Measurements from ENCODE around the gene NFKBIZ.

Gene NFKBIZ, protein sequence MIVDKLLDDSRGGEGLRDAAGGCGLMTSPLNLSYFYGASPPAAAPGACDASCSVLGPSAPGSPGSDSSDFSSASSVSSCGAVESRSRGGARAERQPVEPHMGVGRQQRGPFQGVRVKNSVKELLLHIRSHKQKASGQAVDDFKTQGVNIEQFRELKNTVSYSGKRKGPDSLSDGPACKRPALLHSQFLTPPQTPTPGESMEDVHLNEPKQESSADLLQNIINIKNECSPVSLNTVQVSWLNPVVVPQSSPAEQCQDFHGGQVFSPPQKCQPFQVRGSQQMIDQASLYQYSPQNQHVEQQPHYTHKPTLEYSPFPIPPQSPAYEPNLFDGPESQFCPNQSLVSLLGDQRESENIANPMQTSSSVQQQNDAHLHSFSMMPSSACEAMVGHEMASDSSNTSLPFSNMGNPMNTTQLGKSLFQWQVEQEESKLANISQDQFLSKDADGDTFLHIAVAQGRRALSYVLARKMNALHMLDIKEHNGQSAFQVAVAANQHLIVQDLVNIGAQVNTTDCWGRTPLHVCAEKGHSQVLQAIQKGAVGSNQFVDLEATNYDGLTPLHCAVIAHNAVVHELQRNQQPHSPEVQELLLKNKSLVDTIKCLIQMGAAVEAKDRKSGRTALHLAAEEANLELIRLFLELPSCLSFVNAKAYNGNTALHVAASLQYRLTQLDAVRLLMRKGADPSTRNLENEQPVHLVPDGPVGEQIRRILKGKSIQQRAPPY

DNA sequence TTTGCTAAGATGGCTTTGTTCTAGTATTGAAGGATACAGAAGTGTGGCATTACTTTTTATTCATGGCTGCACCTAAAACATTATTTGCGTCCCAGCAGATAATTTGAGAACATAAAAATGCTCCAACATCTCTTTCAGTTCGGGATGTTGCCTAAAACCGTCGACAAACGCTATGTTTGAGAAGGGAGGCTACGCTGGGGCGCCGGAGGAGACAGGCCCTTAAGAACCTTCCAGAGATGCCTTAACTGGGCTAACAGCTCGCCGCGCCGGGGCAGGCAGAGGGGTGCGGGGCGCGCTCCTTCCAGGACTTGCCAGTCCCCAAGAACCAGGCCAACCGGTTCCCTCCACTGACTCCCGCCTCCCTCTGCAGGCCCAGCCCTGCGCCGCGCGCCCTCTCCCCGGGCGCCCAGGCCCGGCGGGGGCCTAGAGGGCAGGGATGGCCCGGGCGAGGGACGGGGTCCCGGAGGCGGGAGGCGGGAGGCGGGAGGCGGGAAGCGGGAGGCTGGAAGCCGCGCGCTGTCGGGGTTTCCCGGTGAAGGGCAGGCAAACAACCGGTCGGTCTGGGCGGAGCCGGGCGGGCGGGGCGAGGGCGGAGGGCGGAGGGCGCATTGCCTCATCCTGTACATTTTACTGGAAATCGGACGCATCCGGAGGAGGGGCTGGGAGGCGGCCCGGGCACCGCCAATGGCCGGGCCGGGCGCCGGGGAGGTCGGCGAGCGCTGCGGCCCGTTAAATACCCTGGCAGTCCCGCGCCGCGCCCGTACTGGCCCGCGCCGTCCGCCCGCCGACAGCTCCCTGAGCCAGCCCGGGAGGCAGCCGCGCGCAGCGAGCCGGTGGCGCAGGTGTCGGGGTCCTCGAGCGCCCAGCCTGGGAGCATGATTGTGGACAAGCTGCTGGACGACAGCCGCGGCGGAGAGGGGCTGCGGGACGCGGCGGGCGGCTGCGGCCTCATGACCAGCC is at the start of gene NFKBIZ:
NFKBIZ (plus strand) TSS at position 761 of the 960 bp plus-strand sequence; CDS start at position 876, 115 bp downstream.
- FAIRE-seq (peak; percentile 60), DNase-seq (ENCODE audit: insufficient read length, low spot score) (peak; percentile 67)

DNA sequence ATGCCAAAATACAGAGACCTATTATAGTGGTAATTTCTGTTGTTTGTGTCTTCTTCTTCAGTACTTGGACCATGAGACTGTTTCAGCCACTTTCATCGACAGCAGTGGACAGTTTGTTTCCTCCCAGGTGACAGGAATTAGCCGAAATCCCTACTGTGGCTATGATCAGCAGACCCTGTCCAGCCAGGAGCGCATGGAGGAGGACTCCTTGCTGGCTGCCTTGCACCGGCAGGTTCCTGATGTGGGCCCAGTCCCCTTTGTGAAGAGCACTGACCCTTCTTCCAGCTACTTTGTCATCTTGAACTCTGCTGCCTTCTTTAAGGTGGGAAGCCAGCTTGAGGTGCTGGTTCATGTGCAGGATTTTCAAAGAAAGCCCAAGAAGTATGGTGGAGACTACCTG is 48.1 kb upstream of the NFKBIZ start:
- DNase-seq (ENCODE audit: insufficient read length, low spot score) (no peak), FAIRE-seq (no peak)

DNA sequence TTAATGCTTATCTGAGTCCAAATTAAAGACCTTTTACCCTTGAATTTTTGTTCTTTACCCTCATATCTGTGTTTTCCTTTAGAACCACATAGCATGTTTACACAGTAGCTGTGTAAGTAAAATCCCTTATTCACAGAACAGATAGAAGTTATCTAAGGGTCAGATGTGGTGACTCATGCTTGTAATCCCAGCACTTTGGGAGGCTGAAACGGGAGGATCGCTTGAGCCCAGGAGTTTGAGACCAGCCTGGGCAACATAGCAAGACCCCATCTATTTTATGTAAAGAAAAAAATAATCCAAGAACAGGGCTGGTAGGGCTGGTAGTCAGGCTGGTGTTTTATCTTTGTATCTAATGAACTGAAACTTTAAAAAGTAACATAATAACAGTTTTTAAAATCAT is 47.1 kb upstream of the NFKBIZ start:
- FAIRE-seq (no peak), DNase-seq (ENCODE audit: insufficient read length, low spot score) (no peak)

DNA sequence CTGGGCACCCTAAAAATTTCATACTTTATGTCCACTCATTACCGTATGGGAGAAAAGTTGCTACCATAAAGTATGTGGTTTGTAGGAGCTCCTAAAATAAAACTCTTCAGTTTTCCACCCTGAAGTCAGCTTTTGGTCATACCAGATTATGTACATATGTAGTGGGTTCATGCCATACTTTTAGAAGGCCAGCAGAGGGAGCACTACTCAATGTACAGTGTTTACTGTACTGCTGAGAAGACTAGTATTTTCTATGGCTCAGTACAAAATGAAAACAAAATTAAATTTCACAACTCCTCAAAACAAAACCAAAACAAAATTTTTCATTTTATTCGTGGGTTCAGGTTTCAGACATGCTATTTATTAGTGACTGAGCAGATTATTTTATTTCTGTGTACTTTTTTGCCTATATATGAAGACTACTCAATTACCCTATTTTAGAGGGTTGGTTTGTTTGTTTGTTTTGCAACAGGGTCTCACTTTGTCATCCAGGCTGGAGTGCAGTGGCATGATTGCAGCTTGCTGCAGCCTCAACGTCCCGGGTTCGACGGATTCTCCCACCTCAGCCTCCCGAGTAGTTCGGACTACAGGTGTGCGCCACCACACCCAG is 46.0 kb upstream of the NFKBIZ start:
- FAIRE-seq (peak; percentile 97), DNase-seq (ENCODE audit: insufficient read length, low spot score) (no peak)

DNA sequence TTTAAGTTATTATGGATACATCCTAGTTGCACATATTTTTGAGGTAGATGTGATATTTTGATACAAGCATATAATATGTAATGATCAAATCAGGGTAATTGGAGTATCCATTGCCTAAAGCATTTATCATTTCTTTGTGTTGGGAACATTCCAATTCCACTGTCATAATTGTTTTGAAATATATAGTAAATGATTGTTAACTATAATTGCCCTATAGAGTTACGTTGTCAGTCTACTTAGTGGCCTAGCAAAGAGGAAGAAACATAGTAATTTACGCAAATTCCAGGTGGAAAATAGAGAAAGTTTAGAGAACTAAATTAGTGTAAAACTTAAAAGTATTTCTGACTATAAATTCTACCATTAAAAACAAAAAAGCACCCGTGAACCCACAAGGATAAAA is 45.4 kb upstream of the NFKBIZ start:
- FAIRE-seq (no peak), DNase-seq (ENCODE audit: insufficient read length, low spot score) (no peak)

DNA sequence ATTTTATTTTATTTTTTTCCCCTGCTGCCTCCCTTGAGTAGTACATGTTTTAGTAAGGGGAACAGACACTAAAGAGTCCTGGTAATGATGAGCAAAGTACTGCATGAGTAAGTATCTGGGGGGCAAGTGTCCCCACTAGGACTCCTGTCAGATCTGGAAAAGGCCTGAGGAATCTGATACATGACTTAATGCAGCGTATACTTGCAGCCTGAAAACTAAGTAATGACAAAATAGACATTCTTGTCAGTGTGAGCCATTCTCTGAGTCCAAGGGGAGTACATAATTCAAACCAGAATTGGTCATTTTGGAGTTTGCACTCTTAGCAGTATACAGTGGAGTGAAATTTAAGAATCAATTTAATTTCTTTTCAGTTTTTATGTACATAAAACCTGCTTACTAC is 42.8 kb upstream of the NFKBIZ start:
- FAIRE-seq (no peak), DNase-seq (ENCODE audit: insufficient read length, low spot score) (no peak)

DNA sequence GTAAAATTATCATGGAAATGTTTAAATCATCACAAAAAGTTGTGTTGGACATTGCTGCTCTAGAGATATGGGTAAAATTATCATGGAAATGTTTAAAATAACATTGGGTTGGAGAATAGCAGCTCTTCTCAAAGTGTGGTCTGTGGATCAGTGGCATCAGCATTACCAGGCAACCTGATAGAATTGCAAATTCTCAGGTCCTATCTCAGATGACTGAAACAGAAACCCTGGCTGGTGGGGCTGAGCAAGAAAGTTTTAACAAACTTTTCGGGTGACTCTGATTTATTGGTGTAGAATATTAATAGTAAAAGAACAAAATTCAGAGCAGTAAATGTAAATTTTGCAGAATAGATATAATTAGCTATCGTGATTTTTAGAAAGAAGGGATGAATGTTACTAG is 41.4 kb upstream of the NFKBIZ start:
- DNase-seq (ENCODE audit: insufficient read length, low spot score) (no peak), FAIRE-seq (peak; percentile 70)

DNA sequence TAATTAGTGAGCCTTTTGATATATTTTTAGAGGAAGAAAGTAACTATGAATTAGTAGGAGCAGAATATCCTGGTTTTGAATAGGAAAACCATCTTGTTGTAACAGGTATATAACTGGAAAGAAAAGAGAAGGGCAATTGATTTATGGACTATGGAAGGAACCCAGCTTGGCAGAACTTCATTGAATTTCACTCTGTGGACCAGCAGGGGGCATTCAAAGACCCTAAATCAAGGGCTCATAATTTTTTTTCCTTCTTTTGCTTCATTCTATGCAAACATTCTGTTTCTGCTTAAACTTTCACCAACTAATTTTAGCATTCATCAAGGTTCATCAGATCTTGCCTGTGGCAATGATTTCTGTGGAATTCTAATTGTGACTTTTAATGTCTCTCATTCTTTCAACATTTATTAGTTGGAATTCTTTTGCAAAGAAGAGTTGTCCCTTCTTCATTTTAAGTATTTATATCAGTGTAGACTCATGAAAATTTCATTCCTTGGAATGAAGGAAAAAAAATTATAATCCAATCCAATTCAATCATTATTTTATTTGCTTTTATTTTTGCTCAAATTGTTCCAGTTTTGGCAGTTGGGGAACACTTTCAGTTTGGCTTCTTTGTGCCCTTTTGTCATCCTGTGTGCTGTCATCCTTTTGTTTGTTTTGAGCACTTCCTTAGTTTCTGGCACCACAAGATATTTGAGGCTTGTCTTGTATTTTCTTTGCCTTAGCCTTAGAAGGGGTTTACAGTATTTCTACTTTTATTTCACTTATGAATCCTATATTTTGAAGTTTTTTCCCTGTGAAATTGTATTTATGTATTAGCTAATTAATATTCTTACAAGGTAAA is 39.9 kb upstream of the NFKBIZ start:
- FAIRE-seq (peak; percentile 94), DNase-seq (ENCODE audit: insufficient read length, low spot score) (no peak)

DNA sequence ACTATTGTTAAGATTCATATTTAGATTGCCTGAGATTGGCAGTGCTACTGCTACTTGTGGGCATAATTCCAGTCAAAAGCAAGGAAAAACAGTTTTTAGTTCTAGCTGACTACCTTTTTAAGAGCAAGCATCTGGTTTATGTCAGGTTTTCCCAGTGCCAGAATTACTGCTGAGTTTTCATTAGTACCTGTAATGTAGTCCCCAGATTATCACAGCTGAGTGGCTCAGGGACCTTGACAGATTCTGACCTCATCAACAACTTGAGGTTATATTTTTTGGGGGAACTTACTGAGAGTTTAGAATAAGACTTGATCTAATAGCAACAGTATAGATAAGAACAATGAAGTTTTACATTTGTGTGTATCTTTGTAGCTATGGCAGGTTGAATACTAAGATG is 39.3 kb upstream of the NFKBIZ start:
- DNase-seq (ENCODE audit: insufficient read length, low spot score) (no peak), FAIRE-seq (no peak)

DNA sequence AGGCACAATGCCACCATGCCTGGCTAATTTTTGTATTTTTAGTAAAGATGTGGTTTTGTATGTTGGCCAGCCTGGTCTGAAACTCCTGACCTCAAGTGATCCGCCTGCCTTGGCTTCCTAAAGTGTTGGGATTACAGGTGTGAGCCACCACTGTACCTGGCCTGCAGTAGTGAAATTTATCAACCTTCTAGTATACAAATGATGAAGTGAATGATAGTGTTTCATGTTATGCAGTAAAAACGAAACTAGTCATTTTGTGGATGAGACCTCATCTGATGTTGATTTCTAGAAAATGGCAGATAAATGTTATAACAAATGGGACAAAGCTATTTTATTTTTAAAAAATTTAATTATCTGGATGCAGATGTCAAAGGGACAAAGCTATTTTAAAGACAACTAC is 37.4 kb upstream of the NFKBIZ start:
- FAIRE-seq (no peak), DNase-seq (ENCODE audit: insufficient read length, low spot score) (no peak)

DNA sequence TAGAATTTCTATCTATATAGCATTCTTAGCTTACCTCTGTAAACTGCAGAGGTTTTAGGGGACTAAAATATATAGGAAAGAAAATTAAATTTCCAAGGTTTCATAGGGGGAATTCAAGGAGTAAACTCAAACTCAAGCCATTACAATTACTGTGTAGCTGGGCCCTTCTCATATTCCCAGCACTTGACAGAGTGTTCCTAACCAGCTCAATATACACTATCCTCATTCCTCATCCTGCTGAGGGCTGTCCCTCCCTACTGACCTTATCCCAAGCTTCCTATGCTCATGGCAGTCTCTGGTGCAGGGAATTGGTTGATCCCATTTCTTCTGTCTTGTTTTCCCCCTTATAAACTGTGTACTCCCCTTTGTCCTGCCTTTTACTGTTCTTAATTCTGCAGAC is 36.4 kb upstream of the NFKBIZ start:
- no peak for DNase-seq (ENCODE audit: insufficient read length, low spot score)
- FAIRE-seq: no peak

DNA sequence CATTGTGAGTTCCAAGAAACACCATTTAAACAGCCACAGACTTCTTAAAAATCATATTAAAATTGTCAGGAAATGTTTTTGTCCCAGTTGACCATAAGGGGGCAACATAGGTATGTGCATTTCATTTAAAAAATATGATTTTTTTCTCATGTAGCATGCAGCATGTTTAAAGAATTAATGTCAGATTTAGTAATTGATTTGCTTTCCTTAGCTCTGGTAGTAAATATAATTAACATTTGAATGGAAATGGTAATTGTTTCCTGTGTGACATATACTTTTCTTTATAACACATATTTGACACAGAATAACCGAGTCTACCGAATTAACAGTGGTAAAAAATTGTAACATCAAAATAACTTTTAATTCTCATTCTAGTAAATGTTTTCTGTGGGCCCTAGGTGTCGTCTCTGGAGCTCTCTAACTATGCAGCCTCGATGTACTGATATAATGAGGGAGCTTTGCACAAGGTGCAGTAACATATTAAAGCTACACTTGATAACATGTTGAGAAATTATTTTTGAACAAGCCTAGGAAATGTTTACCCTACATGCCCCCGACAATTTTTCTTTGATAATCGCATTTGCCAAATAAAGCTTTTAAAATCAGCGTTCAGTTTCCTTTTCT is 35.4 kb upstream of the NFKBIZ start:
- DNase-seq (ENCODE audit: insufficient read length, low spot score) (no peak), FAIRE-seq (peak; percentile 76)

DNA sequence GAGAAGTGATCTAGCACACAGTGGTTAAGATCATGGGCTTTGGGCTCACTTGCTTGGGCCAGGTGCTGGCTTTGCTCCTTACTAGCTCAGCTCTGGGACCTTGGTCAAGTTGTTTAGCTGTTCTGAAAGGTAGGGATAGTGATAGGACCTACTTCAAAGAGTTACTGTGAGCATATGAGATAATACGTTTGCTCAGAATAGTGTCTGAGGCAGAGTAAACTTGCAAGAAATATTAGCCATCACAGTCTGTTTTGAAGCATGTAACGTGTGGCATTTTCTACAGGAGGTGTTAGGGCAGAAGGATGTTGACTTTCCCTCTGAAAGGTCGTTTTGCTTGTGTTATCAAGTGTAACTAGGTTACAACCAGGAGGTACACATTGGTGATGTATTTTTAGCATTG is 34.5 kb upstream of the NFKBIZ start:
- DNase-seq (ENCODE audit: insufficient read length, low spot score): no peak
- FAIRE-seq: peak; percentile 18

DNA sequence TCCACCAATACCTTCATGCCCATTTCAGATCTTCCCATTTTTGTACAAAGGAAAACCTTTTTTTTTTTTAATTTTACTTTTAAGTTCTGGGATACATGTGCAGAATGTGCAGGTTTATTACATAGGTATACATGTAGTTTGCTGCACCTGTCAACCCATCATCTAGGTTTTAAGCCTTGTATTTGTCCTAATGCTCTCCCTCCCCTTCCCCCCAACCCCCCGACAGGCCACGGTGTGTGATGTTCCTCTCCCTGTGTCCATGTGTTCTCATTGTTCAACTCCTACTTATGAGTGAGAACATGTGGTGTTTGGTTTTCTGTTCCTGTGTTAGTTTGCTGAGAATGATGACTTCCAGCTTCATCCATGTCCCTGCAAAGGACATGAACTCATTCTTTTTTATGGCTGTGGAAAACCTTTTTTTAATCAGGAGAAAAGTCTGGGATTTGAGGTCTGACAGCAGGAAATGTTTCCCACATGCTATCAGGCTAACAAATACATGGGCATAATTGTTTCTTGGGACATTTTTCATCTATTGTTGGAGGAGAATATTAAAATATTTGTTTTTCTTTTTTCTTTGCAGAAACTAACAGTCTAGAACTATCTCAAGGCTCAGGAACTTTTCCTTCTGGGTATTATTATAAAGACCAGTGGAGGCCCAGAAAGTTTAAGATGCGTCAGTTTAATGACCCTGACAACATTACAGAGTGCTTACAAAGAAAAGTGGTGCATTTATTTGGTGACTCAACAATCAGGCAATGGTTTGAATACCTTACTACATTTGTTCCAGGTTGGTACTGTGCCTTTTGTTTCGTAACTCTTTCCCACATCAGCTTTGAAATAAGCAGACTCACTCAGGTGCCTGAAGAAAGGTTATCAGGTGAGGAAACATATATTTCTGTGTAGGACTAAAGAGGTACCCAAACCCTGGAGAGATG is 32.8 kb upstream of the NFKBIZ start:
- peak; percentile 71 for FAIRE-seq
- DNase-seq (ENCODE audit: insufficient read length, low spot score): no peak

DNA sequence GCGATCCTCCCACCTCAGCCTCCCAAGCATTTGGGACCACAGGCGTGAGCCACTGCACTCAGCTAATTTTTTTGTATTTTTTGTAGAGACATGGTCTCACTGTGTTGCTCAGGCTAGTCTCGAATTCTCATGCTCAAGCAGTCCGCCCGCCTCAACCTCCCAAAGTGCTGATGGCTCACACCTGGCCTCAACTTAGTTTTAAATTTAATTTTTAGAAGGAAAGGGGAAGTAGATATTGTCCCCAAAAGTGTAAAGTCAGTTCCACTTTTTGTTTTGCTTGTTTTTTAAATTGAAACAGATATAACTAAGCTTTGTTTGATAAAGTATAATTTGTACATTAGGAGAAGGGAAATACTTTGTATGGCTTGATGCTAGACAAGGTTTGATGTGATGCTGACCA is 31.3 kb upstream of the NFKBIZ start:
- FAIRE-seq (peak; percentile 54), DNase-seq (ENCODE audit: insufficient read length, low spot score) (no peak)

DNA sequence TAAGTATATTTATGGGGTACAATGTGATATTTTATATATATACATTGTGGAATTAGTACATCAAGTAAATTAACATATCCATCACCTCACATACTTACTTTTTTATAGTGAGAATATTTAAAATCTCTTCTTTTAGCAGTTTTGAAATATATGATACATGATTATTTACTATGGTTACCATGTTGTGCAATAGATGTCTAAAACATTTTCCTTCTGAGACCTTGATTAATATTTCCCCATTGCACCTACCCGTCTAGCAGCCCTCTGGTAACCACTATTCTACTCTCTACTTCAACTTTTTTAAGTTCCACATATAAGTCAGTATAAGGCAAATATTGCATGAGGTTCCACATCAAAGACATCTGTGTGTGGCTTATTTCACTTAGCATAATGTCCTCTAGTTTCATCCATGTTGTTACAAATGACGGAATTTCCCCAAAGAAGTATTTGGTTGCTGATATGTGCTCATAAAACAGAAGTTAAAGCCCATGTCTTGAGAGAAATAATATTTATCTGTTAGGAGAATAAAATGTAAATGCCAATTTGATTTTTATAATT is 29.6 kb upstream of the NFKBIZ start:
- no peak for FAIRE-seq

DNA sequence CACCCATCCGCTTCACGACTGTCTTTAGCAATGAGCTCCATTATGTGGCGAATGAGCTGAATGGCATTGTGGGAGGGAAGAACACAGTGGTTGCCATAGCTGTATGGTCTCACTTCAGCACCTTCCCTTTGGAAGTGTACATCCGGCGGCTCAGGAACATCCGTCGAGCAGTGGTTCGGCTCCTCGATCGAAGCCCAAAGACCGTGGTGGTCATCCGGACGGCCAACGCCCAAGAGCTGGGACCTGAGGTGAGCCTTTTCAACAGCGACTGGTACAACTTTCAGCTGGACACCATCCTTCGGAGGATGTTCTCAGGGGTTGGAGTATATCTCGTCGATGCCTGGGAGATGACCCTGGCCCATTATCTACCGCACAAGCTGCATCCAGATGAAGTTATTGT is 27.8 kb upstream of the NFKBIZ start:
- no peak for DNase-seq (ENCODE audit: insufficient read length, low spot score)

More for the DNA sequence above, 29.6 kb upstream of the NFKBIZ start:
- DNase-seq (ENCODE audit: insufficient read length, low spot score): no peak

DNA sequence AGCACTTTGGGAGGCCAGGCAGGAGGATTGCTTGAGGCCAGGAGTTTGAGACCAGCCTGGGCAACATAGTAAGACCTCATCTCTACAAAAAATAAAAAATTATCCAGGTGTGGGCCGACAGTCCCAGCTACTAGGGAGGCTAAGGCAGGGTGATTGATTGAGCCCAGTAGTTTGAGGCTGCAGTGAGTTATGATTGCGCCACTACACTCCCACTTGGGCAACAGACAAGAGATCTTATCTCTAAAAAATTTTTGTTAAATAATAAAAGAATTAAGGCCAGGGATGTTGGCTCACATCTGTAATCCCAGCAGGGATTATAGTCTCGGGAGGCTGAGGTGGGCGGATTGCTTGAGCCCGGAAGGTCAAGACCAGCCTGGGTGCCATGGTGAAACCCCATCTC is 25.8 kb upstream of the NFKBIZ start:
- FAIRE-seq (no peak), DNase-seq (ENCODE audit: insufficient read length, low spot score) (no peak)

More for the DNA sequence above, 27.8 kb upstream of the NFKBIZ start:
- FAIRE-seq: no peak

Measured in GM19239 (cell line).